ENCODE results near the gene PITPNC1.
A peak's percentile ranks its signal among the peaks of the same experiment; 100 is the strongest.
"Not testable (repeated sequence)": the region's sequence is repeated elsewhere in the genome, so short reads cannot be mapped to it uniquely, and the experiment has no call there.

The PITPNC1 gene

GRCh38 chr17:67573987-67574657 is 197.0 kb downstream of the PITPNC1 start:
- TF ChIP-seq CTCF (conservative IDR thresholded peaks at IDR 0.05; ENCODE audit: control insufficient read depth, insufficient read depth, low read depth, low read length) = no peak
- peak; percentile 6 for DNase-seq (ENCODE audit: low read depth)
- H3K4me3 ChIP-seq (ENCODE audit: control insufficient read depth, low read depth, low read length) = no peak overlapping the region

GRCh38 chr17:67574658-67575293 is 197.7 kb downstream of the PITPNC1 start:
- no peak for DNase-seq (ENCODE audit: low read depth)
- TF ChIP-seq CTCF (conservative IDR thresholded peaks at IDR 0.05; ENCODE audit: control insufficient read depth, insufficient read depth, low read depth, low read length) = no peak
- no peak overlapping the region for H3K4me3 ChIP-seq (ENCODE audit: control insufficient read depth, low read depth, low read length)

- no peak overlapping the region for H3K4me3 ChIP-seq (ENCODE audit: control insufficient read depth, low read depth, low read length)
- no peak for DNase-seq (ENCODE audit: low read depth)
- no peak for TF ChIP-seq CTCF (conservative IDR thresholded peaks at IDR 0.05; ENCODE audit: control insufficient read depth, insufficient read depth, low read depth, low read length)
Measured at GRCh38 chr17:67575325-67575724, 198.2 kb downstream of the PITPNC1 start.

- no peak for DNase-seq (ENCODE audit: low read depth)
- H3K4me3 ChIP-seq (ENCODE audit: control insufficient read depth, low read depth, low read length) = no peak overlapping the region
- TF ChIP-seq CTCF (conservative IDR thresholded peaks at IDR 0.05; ENCODE audit: control insufficient read depth, insufficient read depth, low read depth, low read length) = no peak
Measured at GRCh38 chr17:67576471-67577115, 199.5 kb downstream of the PITPNC1 start.

GRCh38 chr17:67577429-67578141 is 200.5 kb downstream of the PITPNC1 start:
- H3K4me3 ChIP-seq (ENCODE audit: control insufficient read depth, low read depth, low read length) = no peak overlapping the region
- DNase-seq (ENCODE audit: low read depth) = no peak
- TF ChIP-seq CTCF (conservative IDR thresholded peaks at IDR 0.05; ENCODE audit: control insufficient read depth, insufficient read depth, low read depth, low read length) = no peak

GRCh38 chr17:67578142-67578457 is 201.0 kb downstream of the PITPNC1 start:
- no peak for DNase-seq (ENCODE audit: low read depth)
- no peak for TF ChIP-seq CTCF (conservative IDR thresholded peaks at IDR 0.05; ENCODE audit: control insufficient read depth, insufficient read depth, low read depth, low read length)
- H3K4me3 ChIP-seq (ENCODE audit: control insufficient read depth, low read depth, low read length) = no peak overlapping the region

GRCh38 chr17:67578679-67579405 is 201.8 kb downstream of the PITPNC1 start:
- not testable (repeated sequence) for DNase-seq (ENCODE audit: low read depth); H3K4me3 ChIP-seq (ENCODE audit: control insufficient read depth, low read depth, low read length)

All from fibroblast of mammary gland (primary cell).